Mucosa of gallbladder (tissue), 1 donor: ENCODE measurements around the gene WIPF1. TPM values are rescaled to one million over a fixed set of nuclear protein-coding genes. Genes with fewer than 3 reads are reported as not detected.

Experiments used
- DNase-seq: peaks from one replicate; pipeline ENCODE4 v3.0.0-alpha.2; 2020; ENCODE audit warnings: low spot score
- total RNA-seq: library from RNA; stranded (reverse); gene quantifications from one replicate; pipeline ENCODE4 v1.2.1, GENCODE V29; 2021
- donor health status: DM: no; HTN: no; CAD: no.

The WIPF1 gene
- total RNA-seq, result 64.9 TPM

GRCh38 chr2:174597345-174598047 lies at the start of gene WIPF1:
WIPF1 (minus strand) TSS chr2:174597804; CDS start chr2:174585573, 12,231 bp downstream.
- no peak for DNase-seq

GRCh38 chr2:174645296-174645695 lies 47.7 kb upstream of the WIPF1 start:
- no peak for DNase-seq

- no peak for DNase-seq
Measured at GRCh38 chr2:174644406-174644805, 46.8 kb upstream of the WIPF1 start.

- DNase-seq, result no peak
Measured at GRCh38 chr2:174643356-174643755, 45.8 kb upstream of the WIPF1 start.

- DNase-seq, result no peak
Measured at GRCh38 chr2:174641168-174641567, 43.6 kb upstream of the WIPF1 start.

GRCh38 chr2:174636987-174637386 lies 39.4 kb upstream of the WIPF1 start:
- no peak for DNase-seq

- no peak for DNase-seq
Measured at GRCh38 chr2:174635776-174636404, 38.3 kb upstream of the WIPF1 start.

- DNase-seq, result no peak
Measured at GRCh38 chr2:174635015-174635593, 37.5 kb upstream of the WIPF1 start.

- DNase-seq, result peak; percentile 16
Measured at GRCh38 chr2:174634130-174635014, 36.8 kb upstream of the WIPF1 start.

GRCh38 chr2:174633623-174633930 lies 36.0 kb upstream of the WIPF1 start:
- no peak for DNase-seq

- DNase-seq, result no peak
Measured at GRCh38 chr2:174632841-174633622, 35.4 kb upstream of the WIPF1 start.

GRCh38 chr2:174631009-174631981 lies 33.7 kb upstream of the WIPF1 start:
- no peak for DNase-seq

GRCh38 chr2:174630107-174630506 lies 32.5 kb upstream of the WIPF1 start:
- no peak for DNase-seq

- no peak for DNase-seq
Measured at GRCh38 chr2:174629506-174629905, 31.9 kb upstream of the WIPF1 start.

- DNase-seq, result no peak
Measured at GRCh38 chr2:174628528-174629169, 31.0 kb upstream of the WIPF1 start.

GRCh38 chr2:174627216-174627615 lies 29.6 kb upstream of the WIPF1 start:
- no peak for DNase-seq

GRCh38 chr2:174624895-174625430 lies 27.4 kb upstream of the WIPF1 start:
- DNase-seq, result no peak

GRCh38 chr2:174623690-174624089 lies 26.1 kb upstream of the WIPF1 start:
- no peak for DNase-seq

- DNase-seq, result no peak
Measured at GRCh38 chr2:174623106-174623637, 25.6 kb upstream of the WIPF1 start.
